OCI-LY3 (cell line): ENCODE data around the gene MN1.

Experiments
- CTCF ChIP-seq: fragments of 200-600, 300-600 bp; sonication (generic); IDR thresholded peaks from 2 replicates; pipeline ENCODE4 v1.5.1; 2014; ENCODE audit warnings: antibody characterized with exemption, low read length, low read depth
- EZH2phosphoT487 ChIP-seq: fragments of 200-600 bp; shearing (Covaris generic); IDR thresholded peaks from 2 replicates; pipeline ENCODE4 v1.6.1; 2018; ENCODE audit warnings: antibody characterized with exemption, mixed run types, low read depth

DNA sequence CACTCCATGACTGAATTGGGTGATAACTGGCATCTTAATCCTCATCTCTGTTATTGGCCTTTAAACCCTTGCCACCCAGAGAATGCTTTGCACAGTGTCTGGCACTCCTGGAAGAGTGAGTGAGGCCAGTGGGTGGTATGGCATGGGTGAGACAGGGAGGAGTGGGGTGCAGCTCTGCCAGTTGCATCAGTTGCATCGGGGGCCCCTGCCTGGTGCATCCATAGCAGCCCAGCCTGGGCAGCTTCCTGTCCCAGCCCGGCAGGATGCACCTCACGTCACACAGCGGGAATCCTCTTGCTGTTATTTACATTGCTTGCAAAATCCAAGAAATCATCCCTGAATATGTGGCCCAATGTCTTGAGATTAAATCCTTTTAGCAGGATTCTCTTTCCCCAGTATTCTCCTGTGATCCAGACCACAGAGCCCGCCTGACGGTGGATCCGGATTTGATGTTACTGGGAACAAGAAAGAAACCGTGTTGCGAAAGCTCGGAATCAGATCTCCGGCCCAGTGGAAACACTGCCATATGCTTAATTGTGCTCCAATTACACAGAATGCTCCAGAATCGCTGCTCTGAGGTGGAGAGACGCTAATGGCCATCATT is 37.6 kb upstream of the MN1 start:
- TF ChIP-seq CTCF (no peak), EZH2phosphoT487 (no peak)
